ENCODE measurements around the gene PTPRM. TPM values are rescaled to one million over a fixed set of nuclear protein-coding genes. Genes with fewer than 3 reads are reported as not detected.

The PTPRM gene
- total and polyA plus RNA-seq, 5 donors from 2014 or later = 1.1 to 4.6 (median 3.6) TPM

- ATAC-seq (ENCODE audit: low read depth in 2 of 2) (no peak), DNase-seq (no peak)
- no peaks in the 10 kb centered on the region for H3K36me3 Mint-ChIP-seq
- H3K4me1 ChIP-seq (ENCODE audit: control insufficient read depth, insufficient read depth, low read length, poor library complexity, severe bottlenecking) = no peaks in the 10 kb centered on the region
- no peak overlapping the region for H3K4me3 ChIP-seq (ENCODE audit: low read depth, low read length)
- H3K9me3 Mint-ChIP-seq = peaks cover 0 to 2% (median 0%) of the 10 kb centered on the region in 7 donors
- peaks cover 0 to 2% (median 0%) of the 10 kb centered on the region in 4 donors for H3K4me1 Mint-ChIP-seq
- no peaks in the 10 kb centered on the region for H3K36me3 ChIP-seq (ENCODE audit: control insufficient read depth, insufficient read depth, low read length)
- H3K27me3 Mint-ChIP-seq = no peaks in the 10 kb centered on the region
- H3K27me3 ChIP-seq (ENCODE audit: control insufficient read depth, insufficient read depth, low read length) = no peaks in the 10 kb centered on the region
- H3K27ac ChIP-seq (ENCODE audit: insufficient read depth, low read length, poor library complexity, severe bottlenecking) = no peak overlapping the region
- no peaks in the 10 kb centered on the region for H3K9me3 ChIP-seq (ENCODE audit: control insufficient read depth in 2 of 2, low read length in 2 of 2)
- no peak overlapping the region for H3K27ac Mint-ChIP-seq
- no peak overlapping the region for H3K4me3 Mint-ChIP-seq
Measured at GRCh38 chr18:8260319-8260718, 693.2 kb downstream of the PTPRM start.

GRCh38 chr18:8260827-8261226, 693.7 kb downstream of the PTPRM start:
- no peak overlapping the region for H3K4me3 ChIP-seq (ENCODE audit: low read depth, low read length)
- ATAC-seq (ENCODE audit: low read depth in 2 of 2) (no peak), DNase-seq (no peak)
- no peaks in the 10 kb centered on the region for H3K27me3 Mint-ChIP-seq
- no peak overlapping the region for H3K27ac Mint-ChIP-seq
- peaks cover 0 to 2% (median 0%) of the 10 kb centered on the region in 4 donors for H3K4me1 Mint-ChIP-seq
- no peaks in the 10 kb centered on the region for H3K27me3 ChIP-seq (ENCODE audit: control insufficient read depth, insufficient read depth, low read length)
- no peaks in the 10 kb centered on the region for H3K4me1 ChIP-seq (ENCODE audit: control insufficient read depth, insufficient read depth, low read length, poor library complexity, severe bottlenecking)
- no peaks in the 10 kb centered on the region for H3K36me3 ChIP-seq (ENCODE audit: control insufficient read depth, insufficient read depth, low read length)
- H3K27ac ChIP-seq (ENCODE audit: insufficient read depth, low read length, poor library complexity, severe bottlenecking) = no peak overlapping the region
- no peaks in the 10 kb centered on the region for H3K9me3 ChIP-seq (ENCODE audit: control insufficient read depth in 2 of 2, low read length in 2 of 2)
- H3K4me3 Mint-ChIP-seq = no peak overlapping the region
- H3K9me3 Mint-ChIP-seq = peaks cover 0 to 3% (median 0%) of the 10 kb centered on the region in 7 donors
- no peaks in the 10 kb centered on the region for H3K36me3 Mint-ChIP-seq

GRCh38 chr18:8261651-8262091, 694.6 kb downstream of the PTPRM start:
- no peaks in the 10 kb centered on the region for H3K27me3 Mint-ChIP-seq
- no peak for DNase-seq
- no peak overlapping the region for H3K4me3 Mint-ChIP-seq
- Histone ChIP-seq H3K27ac (ENCODE audit: insufficient read depth, low read length, poor library complexity, severe bottlenecking) (no peak overlapping the region), H3K4me3 (ENCODE audit: low read depth, low read length) (no peak overlapping the region), H3K4me1 (ENCODE audit: control insufficient read depth, insufficient read depth, low read length, poor library complexity, severe bottlenecking) (no peaks in the 10 kb centered on the region), H3K36me3 (ENCODE audit: control insufficient read depth, insufficient read depth, low read length) (no peaks in the 10 kb centered on the region), H3K9me3 (ENCODE audit: control insufficient read depth in 2 of 2, low read length in 2 of 2) (no peaks in the 10 kb centered on the region), H3K27me3 (ENCODE audit: control insufficient read depth, insufficient read depth, low read length) (no peaks in the 10 kb centered on the region)
- no peaks in the 10 kb centered on the region for H3K36me3 Mint-ChIP-seq
- H3K4me1 Mint-ChIP-seq = peaks cover 0 to 2% (median 0%) of the 10 kb centered on the region in 4 donors
- no peak overlapping the region for H3K27ac Mint-ChIP-seq
- H3K9me3 Mint-ChIP-seq = peaks cover 0 to 7% (median 0%) of the 10 kb centered on the region in 7 donors
- ATAC-seq (ENCODE audit: low read depth in 2 of 2) = no peak

- Histone ChIP-seq H3K4me3 (ENCODE audit: low read depth, low read length) (no peak overlapping the region), H3K9me3 (ENCODE audit: control insufficient read depth in 2 of 2, low read length in 2 of 2) (no peaks in the 10 kb centered on the region), H3K27ac (ENCODE audit: insufficient read depth, low read length, poor library complexity, severe bottlenecking) (no peak overlapping the region), H3K36me3 (ENCODE audit: control insufficient read depth, insufficient read depth, low read length) (no peaks in the 10 kb centered on the region), H3K4me1 (ENCODE audit: control insufficient read depth, insufficient read depth, low read length, poor library complexity, severe bottlenecking) (no peaks in the 10 kb centered on the region), H3K27me3 (ENCODE audit: control insufficient read depth, insufficient read depth, low read length) (no peaks in the 10 kb centered on the region)
- ATAC-seq (ENCODE audit: low read depth in 2 of 2) (no peak), DNase-seq (no peak)
- Mint-ChIP-seq H3K4me1 (peaks cover 0 to 2% (median 0%) of the 10 kb centered on the region in 4 donors), H3K9me3 (peaks cover 0 to 5% (median 0%) of the 10 kb centered on the region in 7 donors), H3K4me3 (no peak overlapping the region), H3K36me3 (no peaks in the 10 kb centered on the region), H3K27ac (no peak overlapping the region), H3K27me3 (no peaks in the 10 kb centered on the region)
Measured at GRCh38 chr18:8262221-8262620, 695.1 kb downstream of the PTPRM start.

- Mint-ChIP-seq H3K36me3 (no peaks in the 10 kb centered on the region), H3K27ac (no peak overlapping the region), H3K9me3 (peaks cover 0 to 5% (median 0%) of the 10 kb centered on the region in 7 donors), H3K4me3 (no peak overlapping the region), H3K27me3 (no peaks in the 10 kb centered on the region), H3K4me1 (peaks cover 0 to 2% (median 0%) of the 10 kb centered on the region in 4 donors)
- Histone ChIP-seq H3K27me3 (ENCODE audit: control insufficient read depth, insufficient read depth, low read length) (no peaks in the 10 kb centered on the region), H3K36me3 (ENCODE audit: control insufficient read depth, insufficient read depth, low read length) (no peaks in the 10 kb centered on the region), H3K4me3 (ENCODE audit: low read depth, low read length) (no peak overlapping the region), H3K9me3 (ENCODE audit: control insufficient read depth in 2 of 2, low read length in 2 of 2) (no peaks in the 10 kb centered on the region), H3K4me1 (ENCODE audit: control insufficient read depth, insufficient read depth, low read length, poor library complexity, severe bottlenecking) (no peaks in the 10 kb centered on the region), H3K27ac (ENCODE audit: insufficient read depth, low read length, poor library complexity, severe bottlenecking) (no peak overlapping the region)
- no peak for ATAC-seq (ENCODE audit: low read depth in 2 of 2)
- DNase-seq = no peak
Measured at GRCh38 chr18:8264116-8264515, 697.0 kb downstream of the PTPRM start.

- Mint-ChIP-seq H3K4me1 (peaks cover 0 to under 1% (median 0%) of the 10 kb centered on the region in 4 donors), H3K27me3 (no peaks in the 10 kb centered on the region), H3K4me3 (no peak overlapping the region), H3K36me3 (no peaks in the 10 kb centered on the region), H3K27ac (no peak overlapping the region), H3K9me3 (peaks cover 0 to 5% (median 0%) of the 10 kb centered on the region in 7 donors)
- H3K4me1 ChIP-seq (ENCODE audit: control insufficient read depth, insufficient read depth, low read length, poor library complexity, severe bottlenecking) = no peaks in the 10 kb centered on the region
- no peak overlapping the region for H3K27ac ChIP-seq (ENCODE audit: insufficient read depth, low read length, poor library complexity, severe bottlenecking)
- H3K36me3 ChIP-seq (ENCODE audit: control insufficient read depth, insufficient read depth, low read length) = no peaks in the 10 kb centered on the region
- no peaks in the 10 kb centered on the region for H3K9me3 ChIP-seq (ENCODE audit: control insufficient read depth in 2 of 2, low read length in 2 of 2)
- no peak for ATAC-seq (ENCODE audit: low read depth in 2 of 2)
- no peak for DNase-seq
- H3K4me3 ChIP-seq (ENCODE audit: low read depth, low read length) = no peak overlapping the region
- H3K27me3 ChIP-seq (ENCODE audit: control insufficient read depth, insufficient read depth, low read length) = no peaks in the 10 kb centered on the region
Measured at GRCh38 chr18:8264861-8265411, 697.8 kb downstream of the PTPRM start.

GRCh38 chr18:8272254-8272653, 705.1 kb downstream of the PTPRM start:
- DNase-seq = no peak
- H3K36me3 Mint-ChIP-seq = no peaks in the 10 kb centered on the region
- Histone ChIP-seq H3K36me3 (ENCODE audit: control insufficient read depth, insufficient read depth, low read length) (no peaks in the 10 kb centered on the region), H3K4me3 (ENCODE audit: low read depth, low read length) (no peak overlapping the region), H3K27ac (ENCODE audit: insufficient read depth, low read length, poor library complexity, severe bottlenecking) (no peak overlapping the region), H3K4me1 (ENCODE audit: control insufficient read depth, insufficient read depth, low read length, poor library complexity, severe bottlenecking) (no peaks in the 10 kb centered on the region), H3K27me3 (ENCODE audit: control insufficient read depth, insufficient read depth, low read length) (no peaks in the 10 kb centered on the region), H3K9me3 (ENCODE audit: control insufficient read depth in 2 of 2, low read length in 2 of 2) (no peaks in the 10 kb centered on the region)
- no peaks in the 10 kb centered on the region for H3K4me1 Mint-ChIP-seq
- no peak overlapping the region for H3K27ac Mint-ChIP-seq
- H3K9me3 Mint-ChIP-seq = peaks cover 0 to 3% (median 0%) of the 10 kb centered on the region in 7 donors
- ATAC-seq (ENCODE audit: low read depth in 2 of 2) = no peak
- H3K4me3 Mint-ChIP-seq = no peak overlapping the region
- H3K27me3 Mint-ChIP-seq = no peaks in the 10 kb centered on the region

- H3K27me3 Mint-ChIP-seq = no peaks in the 10 kb centered on the region
- no peaks in the 10 kb centered on the region for H3K9me3 ChIP-seq (ENCODE audit: control insufficient read depth in 2 of 2, low read length in 2 of 2)
- no peak overlapping the region for H3K4me3 ChIP-seq (ENCODE audit: low read depth, low read length)
- H3K4me3 Mint-ChIP-seq = no peak overlapping the region
- H3K4me1 Mint-ChIP-seq = no peaks in the 10 kb centered on the region
- DNase-seq (no peak), ATAC-seq (ENCODE audit: low read depth in 2 of 2) (no peak)
- no peak overlapping the region for H3K27ac Mint-ChIP-seq
- H3K9me3 Mint-ChIP-seq = peaks cover 0 to 3% (median 0%) of the 10 kb centered on the region in 7 donors
- no peaks in the 10 kb centered on the region for H3K36me3 Mint-ChIP-seq
- H3K4me1 ChIP-seq (ENCODE audit: control insufficient read depth, insufficient read depth, low read length, poor library complexity, severe bottlenecking) = no peaks in the 10 kb centered on the region
- H3K27ac ChIP-seq (ENCODE audit: insufficient read depth, low read length, poor library complexity, severe bottlenecking) = no peak overlapping the region
- no peaks in the 10 kb centered on the region for H3K36me3 ChIP-seq (ENCODE audit: control insufficient read depth, insufficient read depth, low read length)
- no peaks in the 10 kb centered on the region for H3K27me3 ChIP-seq (ENCODE audit: control insufficient read depth, insufficient read depth, low read length)
Measured at GRCh38 chr18:8274370-8274769, 707.3 kb downstream of the PTPRM start.
